Spleen (tissue), 11 donors: ENCODE data around the gene KCNT1. TPM values are rescaled to one million over a fixed set of nuclear protein-coding genes. Genes with fewer than 3 reads are reported as not detected.
"Not testable (repeated sequence)": the region's sequence is repeated elsewhere in the genome, so short reads cannot be mapped to it uniquely, and the experiment has no call there.

ENCODE experiments used
- DNase-seq: peaks from one replicate; pipeline ENCODE4 v3.0.0-alpha.2; 2020
- H3K27ac ChIP-seq, 8 donors: fragments of 200-600 bp; sonication (generic) in 7 of 8; 1 replicate in 4 of 8; 2 replicates in 4 of 8; pipeline versions ENCODE4 v1.5.0 to v1.8.0; 2016 to 2021; ENCODE audit warnings: inconsistent platforms in 4 of 8, mild to moderate bottlenecking in 4 of 8, moderate library complexity in 1 of 8
- H3K27me3 ChIP-seq, 7 donors: fragments of 200-600 bp; sonication (generic) in 6 of 7; replicated peaks in 1 of 7; 1 replicate in 4 of 7; 2 replicates in 3 of 7; pipeline versions ENCODE4 v1.5.0 to v1.8.0; 2016 to 2021; ENCODE audit warnings: inconsistent platforms in 3 of 7, mild to moderate bottlenecking in 1 of 7
- H3K36me3 ChIP-seq, 6 donors: fragments of 200-600 bp; sonication (generic) in 5 of 6; 1 replicate in 4 of 6; 2 replicates in 2 of 6; pipeline versions ENCODE4 v1.5.0 to v1.8.0; 2016 to 2021; ENCODE audit warnings: inconsistent platforms in 2 of 6
- H3K4me1 ChIP-seq, 6 donors: fragments of 200-600 bp; sonication (generic) in 5 of 6; 1 replicate in 3 of 6; 2 replicates in 3 of 6; pipeline versions ENCODE4 v1.5.0 to v1.8.0; 2016 to 2021; ENCODE audit warnings: inconsistent platforms in 3 of 6
- H3K4me3 ChIP-seq, 8 donors: fragments of 200-600 bp; sonication (generic) in 7 of 8; 1 replicate in 4 of 8; 2 replicates in 4 of 8; pipeline versions ENCODE4 v1.5.0 to v1.8.0; 2016 to 2021; ENCODE audit warnings: inconsistent platforms in 4 of 8, mild to moderate bottlenecking in 4 of 8, moderate library complexity in 2 of 8
- H3K9me3 ChIP-seq, 8 donors: fragments of 200-600 bp; sonication (generic) in 7 of 8; 1 replicate in 4 of 8; 2 replicates in 4 of 8; pipeline versions ENCODE4 v1.5.0 to v1.8.0; 2016 to 2021; ENCODE audit warnings: inconsistent platforms in 4 of 8
- POLR2A ChIP-seq, 3 donors: fragments of 450-650 bp; IDR thresholded peaks; one replicate each; pipeline ENCODE4 v1.5.1; 2017; ENCODE audit warnings: antibody characterized with exemption in 3 of 3, mild to moderate bottlenecking in 1 of 3
- POLR2AphosphoS5 ChIP-seq, 3 donors: sonication (generic); formaldehyde crosslinking; IDR thresholded peaks; one replicate each; pipeline ENCODE4 v1.5.1; 2017; ENCODE audit warnings: antibody characterized with exemption in 3 of 3
- WGBS, 5 donors: extraction: QIAGEN DNeasy Blood & Tissue Kit in 3 of 5; methylation state at CpG; one replicate each; pipeline versions ENCODE4 v1.1.5 to v1.1.7; 2013 to 2018; 5-methylcytosine and 5-hydroxymethylcytosine counted together
- intact Hi-C: fragments of 100-400 bp; cut with DNase I; formaldehyde crosslinking; loops from one replicate; pipeline ENCODE4 v1.15.0; 2023; ENCODE audit warnings: low total_unique reads
- polyA plus RNA-seq, 3 donors: library from polyadenylated mRNA; stranded (reverse); fragments of 200-250 nt; gene quantifications; one replicate each; pipeline ENCODE4 v1.2.1, GENCODE V29; 2013
- total RNA-seq, 7 donors: library from RNA; depleted of rRNA in 3 of 7; stranded (reverse); fragments of >200 nt in 3 of 7; fragmentation: NEBNext Ultra II Directional in 4 of 7; extraction: Animal tissue kit (Norgen Biotek cat#: 25700) in 4 of 7; gene quantifications; one replicate each; pipeline versions ENCODE4 v1.1.0 to v1.2.1, GENCODE V29; 2016 to 2021
- TF ChIP-seq, protein P1 (sequence below), 11 experiments: fragments of 200-600 bp in 7 of 11; fragments of 450-650 bp in 4 of 11; sonication (generic) in 4 of 11; IDR thresholded peaks in 8 of 11; conservative IDR thresholded peaks in 3 of 11; 1 replicate in 7 of 11; 2 replicates in 4 of 11; pipeline versions ENCODE4 v1.4.0 to v1.8.0; 2016 to 2021; ENCODE audit warnings: antibody characterized with exemption in 11 of 11, inconsistent platforms in 4 of 11, mild to moderate bottlenecking in 1 of 11
- donor health status: healthy with polysubstance abuse.
- donor health status: DM: no; HTN: no; CAD: no; lungs with moderate emphysema.
- donor health status: DM: no; HTN: no; CAD: no.
- donor health status: Bipolar disorder and iron deficiency.
- donor health status: healthy.
- donor health status: DM: no; HTN: no; CAD: no.
- donor health status: DM: yes; HTN: yes; CAD: no.

The KCNT1 gene
- total and polyA plus RNA-seq, 10 donors: 1.0 to 41.5 (median 19.8) TPM

DNA sequence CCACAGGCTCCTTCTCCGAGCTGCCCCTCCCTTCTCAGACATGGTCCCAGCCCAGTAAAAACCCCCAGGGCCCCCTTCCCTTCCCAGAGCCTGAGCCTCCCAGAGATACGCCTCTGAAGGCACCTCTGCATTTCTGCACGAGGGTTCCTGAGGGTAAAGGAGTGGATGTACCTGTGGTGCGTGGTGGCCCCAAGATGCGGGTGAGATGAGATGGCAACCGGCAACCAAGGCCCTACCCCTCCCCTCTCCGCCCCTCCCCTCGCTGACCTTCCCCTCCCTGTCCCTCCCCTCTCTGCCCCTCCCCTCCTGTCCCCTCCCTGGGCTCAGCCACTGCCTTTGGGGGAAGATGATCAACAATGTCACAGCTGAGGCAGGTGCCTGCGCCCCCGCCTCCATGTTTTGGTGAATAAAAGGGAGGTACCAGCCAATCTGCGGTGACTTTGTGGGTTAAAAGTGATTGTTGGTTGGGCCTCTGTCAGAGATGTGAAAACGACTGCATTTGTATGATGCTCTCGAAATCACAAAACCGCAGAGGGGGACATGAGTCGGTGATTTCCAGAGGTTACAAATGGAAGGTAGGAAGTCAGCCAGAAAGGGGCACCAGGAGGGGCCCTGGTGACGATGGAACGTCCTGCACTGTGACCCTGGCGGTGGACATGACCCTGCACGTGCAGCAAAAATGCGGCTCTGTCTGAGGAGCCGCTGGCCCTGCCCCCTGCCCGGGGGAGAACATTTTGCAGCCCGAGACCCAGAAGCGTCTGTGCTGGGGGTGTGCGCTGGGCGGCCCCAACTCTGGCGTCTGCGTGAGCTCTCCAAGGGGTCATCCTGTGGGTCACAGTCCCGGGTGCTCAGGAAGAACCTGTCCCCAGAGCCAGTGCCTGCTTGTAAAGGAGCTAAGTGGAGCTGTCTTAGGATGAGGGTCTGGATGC is 35.2 kb upstream of the KCNT1 start:
- no peaks in the 10 kb centered on the region for H3K4me1 ChIP-seq
- no peak for TF ChIP-seq POLR2AphosphoS5 (IDR thresholded peaks at IDR 0.05)
- peaks cover 0 to 13% (median 0%) of the 10 kb centered on the region in 8 donors for H3K9me3 ChIP-seq
- H3K4me3 ChIP-seq: no peak overlapping the region
- no peaks in the 10 kb centered on the region for H3K36me3 ChIP-seq
- peaks cover 0 to 59% (median 0%) of the 10 kb centered on the region in 7 donors for H3K27me3 ChIP-seq
- no peak overlapping the region for H3K27ac ChIP-seq
- 66 to 77% (median 71%) methylated on average over 17 to 29 of the region's 29 CpGs for WGBS, 5 donors
- DNase-seq: peak; percentile 32
- intact Hi-C loops: no loop called here

DNA sequence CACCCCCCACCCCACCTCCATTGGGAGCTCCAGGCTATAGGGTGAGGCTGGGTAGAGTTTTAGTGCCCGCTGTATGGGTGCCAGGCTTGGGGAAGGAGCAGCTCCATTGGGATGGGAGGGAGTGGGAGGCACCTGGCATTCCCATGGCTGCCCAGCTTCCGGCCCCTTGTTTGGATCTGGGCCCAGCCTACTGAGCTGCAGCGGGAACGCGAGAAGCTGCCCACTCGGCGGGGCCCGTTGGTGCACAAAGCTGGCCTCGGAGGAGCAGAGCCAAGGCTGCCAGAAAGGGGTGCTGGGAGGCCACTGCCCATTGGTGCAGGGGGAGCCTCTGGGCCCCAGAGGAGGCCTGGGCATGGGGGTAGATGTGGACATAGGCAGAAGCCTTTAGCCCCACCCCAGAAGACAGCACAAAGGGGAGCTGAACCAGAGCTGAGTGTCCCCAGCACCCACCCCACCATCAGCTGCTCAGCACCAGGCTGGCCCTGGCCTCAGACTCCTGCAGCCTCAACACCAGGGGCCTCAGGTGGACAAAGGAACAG is 34.5 kb upstream of the KCNT1 start:
- WGBS, 5 donors: 73 to 95% (median 83%) methylated on average over 4 to 9 of the region's 9 CpGs
- peak; percentile 45 for DNase-seq

DNA sequence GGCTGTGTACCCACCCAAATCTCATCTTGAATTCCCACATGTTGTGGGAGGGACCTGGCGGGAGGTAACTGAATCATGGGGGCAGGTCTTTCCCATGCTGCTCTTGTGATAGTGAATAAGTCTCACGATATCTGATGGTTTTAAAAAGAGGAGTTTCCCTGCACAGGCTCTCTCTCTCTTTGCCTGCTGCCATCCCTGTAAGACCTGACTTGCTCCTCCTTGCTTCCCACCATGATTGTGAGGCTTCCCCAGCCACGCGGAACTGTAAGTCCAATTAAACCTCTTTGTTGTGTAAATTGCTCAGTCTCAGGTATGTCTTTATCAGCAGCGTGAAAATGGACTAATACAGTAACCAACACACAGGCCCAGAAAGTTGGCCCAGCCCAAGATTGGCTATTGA is 33.0 kb upstream of the KCNT1 start:
- H3K27me3 ChIP-seq: peaks cover 0 to 65% (median 0%) of the 10 kb centered on the region in 7 donors
- H3K27ac ChIP-seq, intact Hi-C loops, H3K4me3 ChIP-seq, H3K4me1 ChIP-seq, H3K36me3 ChIP-seq: not testable (repeated sequence)
- WGBS, 5 donors: 82 to 96% (median 89%) methylated on average over 5 of the region's 5 CpGs
- peaks cover 0 to 13% (median 0%) of the 10 kb centered on the region in 8 donors for H3K9me3 ChIP-seq
- peak; percentile 4 for DNase-seq

More for the DNA sequence above, 34.5 kb upstream of the KCNT1 start:
- Histone ChIP-seq H3K4me3 (no peak overlapping the region), H3K4me1 (no peaks in the 10 kb centered on the region), H3K9me3 (peaks cover 0 to 13% (median 0%) of the 10 kb centered on the region in 8 donors), H3K27me3 (peaks cover 0 to 64% (median 0%) of the 10 kb centered on the region in 7 donors), H3K27ac (no peak overlapping the region), H3K36me3 (no peaks in the 10 kb centered on the region)
- TF ChIP-seq POLR2A (IDR thresholded peaks at IDR 0.05): no peak
- intact Hi-C loops: no loop called here

DNA sequence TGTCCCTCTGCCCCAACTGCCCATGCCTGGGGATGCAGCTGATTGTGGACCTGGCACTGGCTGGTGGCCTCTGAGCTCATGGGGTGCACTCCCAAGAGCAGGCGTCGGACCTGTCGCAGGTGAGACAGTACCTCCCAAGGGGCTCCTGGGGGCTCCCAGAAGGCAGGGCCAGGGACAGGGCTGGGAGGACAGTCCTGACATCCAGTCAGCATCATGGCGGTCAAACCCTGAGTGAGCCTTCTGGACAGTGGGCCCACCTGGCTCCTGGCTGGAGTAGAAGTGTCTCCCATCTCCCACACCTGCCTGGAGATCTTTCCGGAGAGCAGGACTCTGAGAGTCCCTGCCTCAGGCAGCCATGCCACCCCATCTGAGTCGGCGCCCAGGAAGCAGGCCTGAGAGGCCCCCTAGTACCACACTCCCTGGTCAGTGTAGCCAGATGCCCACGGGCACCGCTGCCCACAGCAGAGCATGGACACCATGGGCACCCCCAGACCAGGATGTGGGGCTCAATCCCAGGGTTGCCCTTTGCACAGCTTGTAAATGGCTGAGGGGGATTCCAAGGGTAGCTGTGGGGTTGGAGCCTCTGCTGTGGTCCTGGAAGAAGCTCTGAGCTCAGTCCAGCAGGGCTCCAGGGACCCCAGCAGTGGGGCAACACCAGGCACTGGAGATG is 32.2 kb upstream of the KCNT1 start:
- TF ChIP-seq POLR2A (IDR thresholded peaks at IDR 0.05) (no peak), POLR2AphosphoS5 (IDR thresholded peaks at IDR 0.05) (no peak)
- TF ChIP-seq, protein P1, sequence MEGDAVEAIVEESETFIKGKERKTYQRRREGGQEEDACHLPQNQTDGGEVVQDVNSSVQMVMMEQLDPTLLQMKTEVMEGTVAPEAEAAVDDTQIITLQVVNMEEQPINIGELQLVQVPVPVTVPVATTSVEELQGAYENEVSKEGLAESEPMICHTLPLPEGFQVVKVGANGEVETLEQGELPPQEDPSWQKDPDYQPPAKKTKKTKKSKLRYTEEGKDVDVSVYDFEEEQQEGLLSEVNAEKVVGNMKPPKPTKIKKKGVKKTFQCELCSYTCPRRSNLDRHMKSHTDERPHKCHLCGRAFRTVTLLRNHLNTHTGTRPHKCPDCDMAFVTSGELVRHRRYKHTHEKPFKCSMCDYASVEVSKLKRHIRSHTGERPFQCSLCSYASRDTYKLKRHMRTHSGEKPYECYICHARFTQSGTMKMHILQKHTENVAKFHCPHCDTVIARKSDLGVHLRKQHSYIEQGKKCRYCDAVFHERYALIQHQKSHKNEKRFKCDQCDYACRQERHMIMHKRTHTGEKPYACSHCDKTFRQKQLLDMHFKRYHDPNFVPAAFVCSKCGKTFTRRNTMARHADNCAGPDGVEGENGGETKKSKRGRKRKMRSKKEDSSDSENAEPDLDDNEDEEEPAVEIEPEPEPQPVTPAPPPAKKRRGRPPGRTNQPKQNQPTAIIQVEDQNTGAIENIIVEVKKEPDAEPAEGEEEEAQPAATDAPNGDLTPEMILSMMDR (IDR thresholded peaks at IDR 0.05 in 8 of 11, conservative IDR thresholded peaks at IDR 0.05 in 3 of 11): no peak
- intact Hi-C loops: no loop called here
- H3K4me1 ChIP-seq: no peaks in the 10 kb centered on the region
- no peak overlapping the region for H3K27ac ChIP-seq
- H3K36me3 ChIP-seq: no peaks in the 10 kb centered on the region
- WGBS, 5 donors: 88 to 100% (median 92%) methylated on average over 3 to 9 of the region's 9 CpGs
- DNase-seq: peak; percentile 60
- H3K4me3 ChIP-seq: no peak overlapping the region
- peaks cover 0 to 63% (median 0%) of the 10 kb centered on the region in 7 donors for H3K27me3 ChIP-seq
- peaks cover 0 to 13% (median 0%) of the 10 kb centered on the region in 8 donors for H3K9me3 ChIP-seq

DNA sequence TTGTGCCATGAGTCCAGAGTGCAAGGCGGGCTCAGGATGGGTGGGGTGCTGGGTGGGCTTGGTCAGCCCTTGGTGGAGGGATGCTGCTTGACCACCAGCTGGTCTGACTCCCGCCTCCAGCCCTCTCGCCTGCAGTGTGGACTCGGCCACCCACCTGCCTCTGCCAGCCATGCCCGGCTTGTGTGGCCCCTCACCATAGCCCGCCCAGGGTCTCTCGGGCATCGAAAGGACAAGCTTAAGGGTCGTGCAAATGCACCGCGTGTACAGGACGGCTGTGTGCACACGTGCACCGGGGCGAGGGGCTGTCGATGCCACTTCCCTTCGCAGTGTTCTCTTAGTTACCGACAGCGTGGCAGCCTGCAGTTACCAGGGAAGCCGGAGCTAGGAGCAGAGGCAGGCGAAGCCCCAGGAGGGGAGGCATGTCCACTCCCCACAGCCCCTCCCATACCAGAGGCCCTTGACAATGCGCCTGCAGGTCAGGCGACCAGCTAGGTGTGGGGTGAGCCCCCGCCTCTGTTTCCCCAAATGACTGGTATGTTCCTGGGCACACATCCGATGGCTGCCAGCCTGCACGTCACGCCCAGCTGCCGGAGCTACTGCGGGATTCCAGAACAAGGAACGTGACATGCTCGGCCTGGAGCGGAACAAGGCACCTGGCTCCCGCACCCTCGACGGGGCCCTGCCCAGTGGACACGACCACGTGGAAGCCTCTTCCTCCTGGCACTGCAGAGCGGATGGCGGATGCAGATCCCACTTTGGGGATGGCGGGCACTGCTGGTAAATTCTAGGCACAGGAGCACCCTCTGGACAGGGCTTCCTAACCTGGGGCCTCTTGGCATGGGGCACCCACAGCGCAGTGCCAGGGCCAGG is 31.0 kb upstream of the KCNT1 start:
- 86 to 92% (median 87%) methylated on average over 34 to 41 of the region's 41 CpGs for WGBS, 5 donors
- Histone ChIP-seq H3K9me3 (peaks cover 0 to 13% (median 0%) of the 10 kb centered on the region in 8 donors), H3K27ac (no peak overlapping the region), H3K4me1 (no peaks in the 10 kb centered on the region), H3K36me3 (no peaks in the 10 kb centered on the region), H3K27me3 (peaks cover 0 to 51% (median 0%) of the 10 kb centered on the region in 7 donors), H3K4me3 (no peak overlapping the region)
- intact Hi-C loops: no loop called here
- TF ChIP-seq, protein P1 (IDR thresholded peaks at IDR 0.05 in 8 of 11, conservative IDR thresholded peaks at IDR 0.05 in 3 of 11): no peak
- TF ChIP-seq POLR2AphosphoS5 (IDR thresholded peaks at IDR 0.05) (no peak), POLR2A (IDR thresholded peaks at IDR 0.05) (no peak)
- DNase-seq: peak; percentile 63
